Activated CD8-positive, alpha-beta memory T cell treated with anti-CD3 and anti-CD28 coated beads, Interleukin-2, amount 50 U/mL, for 1 hour (primary cell): Measurements from ENCODE around the gene SNX8.

Source experiments
- DNase-seq: peaks from one replicate; pipeline ENCODE4 v3.0.0-alpha.2; 2020; ENCODE audit errors: extremely low read depth

The SNX8 gene

DNA sequence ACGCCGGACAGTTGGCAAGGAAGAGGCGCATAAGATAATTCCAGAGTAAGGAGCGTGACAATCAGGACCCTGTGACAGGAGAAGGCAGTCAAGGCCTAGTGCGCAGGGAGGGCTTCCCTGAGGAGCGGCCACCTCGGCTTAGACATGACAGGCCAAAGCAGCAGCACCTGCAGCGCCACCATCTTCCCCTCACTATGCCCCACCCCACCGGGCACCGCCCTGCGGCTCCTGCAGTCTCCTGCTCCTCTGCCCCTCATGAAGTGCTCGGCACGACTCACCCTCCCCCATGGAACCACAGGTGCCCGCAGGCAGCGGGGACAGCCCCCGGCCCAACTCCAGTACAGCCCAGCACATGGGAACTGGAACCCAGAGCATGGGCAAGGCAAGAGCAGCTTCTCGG, 93.3 kb downstream of the SNX8 start:
- no peak for DNase-seq

DNA sequence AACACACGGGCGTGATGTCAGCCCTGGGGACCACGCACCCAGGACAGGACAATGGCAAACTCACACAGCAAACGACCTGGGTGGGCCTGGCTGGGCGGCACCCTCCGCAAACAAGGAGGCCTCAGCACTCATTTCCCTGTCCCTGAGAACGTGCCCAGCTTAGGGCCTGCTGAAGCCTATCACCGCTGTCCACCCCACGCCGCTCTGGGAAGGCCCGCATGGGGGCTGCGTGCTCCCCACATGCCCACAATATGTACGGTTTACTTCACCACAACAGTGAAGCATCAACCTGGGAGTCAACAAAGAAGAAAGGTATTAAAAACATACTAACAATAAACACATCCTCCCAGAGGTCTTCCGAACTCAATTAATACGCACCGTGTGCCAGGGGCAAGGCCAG, 93.7 kb downstream of the SNX8 start:
- DNase-seq = no peak

DNA sequence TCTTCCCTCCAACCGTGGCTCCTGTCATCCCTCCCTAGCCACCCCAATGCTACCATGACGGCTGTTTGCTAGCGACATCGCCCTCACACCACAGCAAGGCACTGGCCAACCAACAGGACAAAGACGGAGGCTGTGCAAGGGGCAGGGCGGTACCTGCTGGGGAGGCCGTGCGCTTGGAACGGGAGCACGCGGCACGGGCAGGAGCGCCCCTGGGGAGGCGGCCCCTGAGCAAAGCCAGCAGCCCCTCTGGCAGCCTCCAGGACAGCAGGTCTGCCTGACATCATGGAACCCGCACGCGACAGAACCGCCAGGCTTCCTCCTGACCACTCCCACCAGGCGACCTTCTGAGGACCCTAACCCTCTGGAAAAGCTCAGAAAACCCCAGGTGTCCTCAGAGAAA, 94.2 kb downstream of the SNX8 start:
- DNase-seq = no peak

DNA sequence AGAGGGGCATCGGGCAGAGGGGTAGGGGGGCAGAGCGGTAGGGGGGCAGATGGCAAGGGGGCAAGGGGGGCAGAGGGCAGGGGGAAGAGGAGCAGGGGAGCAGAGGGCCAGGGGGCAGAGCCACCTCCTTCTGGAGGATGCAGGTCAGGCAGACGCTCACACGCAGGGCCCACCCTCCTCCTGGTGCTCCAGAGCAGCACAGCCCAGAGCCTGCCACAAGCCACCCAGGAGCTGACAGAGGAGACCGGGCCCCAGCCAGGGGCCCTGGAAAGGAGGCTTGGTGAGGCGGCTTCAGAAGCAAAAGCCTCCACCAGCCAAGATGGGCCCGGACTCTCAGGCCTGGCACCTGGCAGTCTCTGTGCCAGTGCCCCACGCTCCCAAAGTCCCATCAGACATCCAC, 94.6 kb downstream of the SNX8 start:
- DNase-seq = no peak

DNA sequence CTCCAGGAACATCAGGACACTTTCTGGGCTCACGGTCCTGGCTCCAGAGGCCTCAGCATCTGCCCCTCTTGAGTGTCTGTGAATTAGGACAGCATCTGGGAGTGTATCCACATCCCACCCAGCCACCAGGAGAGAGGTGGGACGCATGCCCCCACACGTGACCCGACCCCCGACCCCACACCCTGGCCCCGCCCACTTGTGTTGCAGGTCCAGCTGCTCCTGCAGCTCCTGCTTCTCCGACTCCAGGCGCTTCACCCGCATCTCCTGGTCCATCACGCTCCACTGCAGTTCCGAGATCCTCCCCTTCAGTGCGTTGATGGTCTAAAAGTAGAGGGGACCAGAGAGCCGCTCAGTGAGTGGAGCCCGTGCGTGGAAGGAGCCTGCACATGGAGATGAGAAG, 95.1 kb downstream of the SNX8 start:
- DNase-seq = no peak

DNA sequence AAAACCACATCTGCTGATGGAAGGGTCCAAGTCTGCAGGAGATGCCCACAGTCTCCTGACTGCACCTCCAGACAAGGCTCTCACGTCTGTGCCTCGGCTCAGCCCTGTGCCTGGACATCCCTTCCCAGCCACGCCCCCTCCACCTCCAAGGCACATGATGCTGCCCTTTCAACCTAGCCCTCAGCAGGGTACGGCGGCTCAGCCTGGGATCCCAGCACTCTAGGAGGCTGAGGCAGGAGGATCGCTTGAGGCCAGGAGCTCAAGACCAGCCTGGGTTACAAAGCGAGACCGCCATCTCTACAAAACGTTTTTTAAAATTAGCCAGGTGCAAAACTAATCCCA, 95.8 kb downstream of the SNX8 start:
- no peak for DNase-seq

DNA sequence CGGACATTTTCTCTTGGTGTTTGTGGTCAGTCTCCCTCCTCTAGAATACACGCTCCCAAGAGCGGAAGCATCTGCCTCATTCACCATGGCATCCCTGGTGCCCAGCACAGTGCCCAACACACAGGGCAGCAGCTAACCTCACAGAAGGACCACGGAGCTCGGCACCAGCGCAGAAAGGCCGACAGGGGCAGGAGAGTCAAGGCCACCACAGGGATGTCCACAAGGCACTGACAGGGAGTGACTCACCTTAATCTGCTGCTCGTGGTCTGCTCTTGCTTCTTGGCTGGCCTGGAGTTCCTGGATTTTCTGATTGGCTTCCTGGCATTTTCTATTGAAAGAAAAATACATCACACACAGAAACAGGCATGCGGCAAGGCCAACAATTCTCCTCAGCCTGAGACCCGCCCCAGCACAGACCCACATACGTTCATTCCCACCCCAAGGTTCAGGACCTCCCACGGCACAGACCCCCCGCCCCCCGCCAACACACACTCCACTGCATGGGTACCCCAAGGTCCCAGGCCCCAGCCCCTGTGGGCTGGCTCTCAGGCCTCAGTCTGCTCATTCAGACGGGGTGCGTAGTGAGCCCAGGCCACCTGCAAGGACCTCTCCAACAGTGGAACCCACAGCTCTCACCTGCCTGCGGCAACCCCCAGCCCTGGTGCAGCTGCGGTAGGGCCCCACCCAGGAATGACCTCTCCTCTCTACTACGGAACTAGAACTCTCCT, 96.4 kb downstream of the SNX8 start:
- DNase-seq = no peak

DNA sequence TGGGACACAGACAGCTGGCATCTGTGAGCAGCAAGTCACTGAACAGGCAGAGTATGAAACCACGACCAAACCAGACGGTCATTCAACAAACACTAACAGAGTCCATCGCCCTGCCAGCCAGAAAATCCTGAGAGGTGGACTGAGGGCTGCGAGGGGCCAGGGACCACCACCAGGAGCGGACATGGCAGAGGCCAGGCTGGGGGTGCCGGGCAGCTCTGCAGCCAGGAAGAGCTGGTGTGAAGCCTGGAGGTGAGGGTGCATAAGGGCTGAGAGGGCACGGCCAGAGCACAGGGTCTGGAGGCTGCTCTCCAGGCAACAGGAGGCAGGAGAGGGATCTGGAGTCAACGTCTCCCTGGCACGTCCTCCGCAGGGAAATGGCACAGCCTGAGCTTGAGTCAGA, 97.0 kb downstream of the SNX8 start:
- no peak for DNase-seq

DNA sequence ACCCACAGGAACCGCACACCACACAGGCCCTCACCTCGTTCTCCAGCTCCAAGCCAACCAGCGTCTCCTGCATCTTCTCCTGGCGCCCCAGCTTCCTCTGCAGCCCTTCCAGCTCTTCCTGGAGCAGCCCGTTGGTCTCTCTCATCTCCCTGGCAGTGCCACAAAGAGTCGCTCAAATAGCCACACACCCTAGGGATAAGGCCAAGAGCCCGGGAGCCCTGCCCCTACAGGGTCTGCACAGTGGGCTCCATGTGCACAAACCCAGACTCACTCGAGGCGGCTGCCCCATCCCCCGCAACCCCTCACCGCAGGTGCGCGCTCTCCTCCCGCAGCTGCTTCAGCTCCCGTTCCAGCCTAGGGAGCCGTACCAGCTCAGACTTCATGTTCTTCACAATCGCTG, 98.4 kb downstream of the SNX8 start:
- DNase-seq = no peak

DNA sequence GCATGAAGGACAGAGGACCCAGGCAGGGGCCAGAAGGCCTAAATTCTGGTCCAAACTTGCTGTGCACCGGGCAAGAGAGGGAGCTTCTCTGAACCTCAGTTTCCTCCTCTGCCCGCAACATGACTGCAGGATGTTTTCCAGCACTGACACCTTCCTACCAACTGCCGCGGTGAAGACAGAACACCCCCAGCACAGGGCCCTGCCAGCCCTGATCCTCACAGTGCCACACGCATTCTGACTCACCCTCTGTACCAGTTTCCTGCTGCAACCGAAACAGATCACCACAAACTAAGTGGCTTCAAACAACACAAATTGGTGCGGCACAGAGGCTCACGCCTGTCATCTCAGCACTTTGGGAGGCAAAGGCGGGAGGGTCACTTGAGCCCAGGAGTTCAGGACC, 99.6 kb downstream of the SNX8 start:
- no peak for DNase-seq

DNA sequence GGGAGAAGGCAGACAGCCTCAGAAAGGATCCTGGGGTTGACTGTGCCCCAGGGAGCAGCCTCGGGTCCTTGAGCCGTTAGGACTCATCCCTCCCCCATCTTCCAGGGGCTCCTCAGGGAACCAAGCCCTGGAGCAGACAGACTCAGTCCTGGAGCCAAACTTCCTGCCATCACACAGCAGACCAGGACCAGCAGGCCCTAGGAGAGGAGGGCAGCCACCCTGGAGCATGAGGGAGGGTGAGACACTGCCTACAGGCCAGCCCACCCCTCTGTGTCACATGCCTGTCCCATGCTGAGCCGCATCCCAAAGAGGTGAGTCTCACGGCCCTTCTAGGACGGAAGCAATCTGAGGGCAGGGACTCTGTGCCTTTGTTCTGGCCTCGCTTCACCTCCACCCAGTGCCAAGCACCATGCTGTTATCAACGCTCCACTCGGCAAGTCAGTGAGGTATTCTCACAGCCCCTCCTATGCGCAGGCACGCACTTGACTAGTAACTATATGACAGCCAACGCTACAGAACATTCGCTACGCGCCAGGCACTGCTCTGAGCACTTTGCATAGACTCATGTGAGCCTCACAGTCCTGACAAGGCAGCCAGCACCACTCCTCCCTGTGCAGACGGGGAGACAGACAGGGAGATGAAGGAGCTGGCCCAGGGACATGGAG, 100.6 kb downstream of the SNX8 start:
- DNase-seq = no peak

DNA sequence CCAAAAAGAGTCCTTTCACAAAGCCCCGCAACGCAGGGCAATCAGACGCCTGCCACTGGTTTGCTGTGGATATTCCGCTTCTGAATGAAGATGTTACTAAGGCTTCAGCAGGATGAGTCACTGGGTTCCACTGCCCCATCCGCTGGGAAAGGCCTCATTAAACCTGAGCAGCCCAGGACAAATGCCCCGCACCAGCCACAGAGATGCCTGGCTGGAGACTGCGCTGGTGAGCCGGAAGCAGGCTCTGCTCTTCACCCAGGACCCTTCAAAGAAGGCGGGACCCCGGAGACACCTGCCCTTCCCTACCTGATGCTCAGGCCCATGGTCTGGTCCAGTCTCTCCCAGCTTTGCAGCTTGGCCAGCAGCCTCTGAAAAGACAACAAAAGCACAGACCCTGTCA, 101.3 kb downstream of the SNX8 start:
- no peak for DNase-seq

DNA sequence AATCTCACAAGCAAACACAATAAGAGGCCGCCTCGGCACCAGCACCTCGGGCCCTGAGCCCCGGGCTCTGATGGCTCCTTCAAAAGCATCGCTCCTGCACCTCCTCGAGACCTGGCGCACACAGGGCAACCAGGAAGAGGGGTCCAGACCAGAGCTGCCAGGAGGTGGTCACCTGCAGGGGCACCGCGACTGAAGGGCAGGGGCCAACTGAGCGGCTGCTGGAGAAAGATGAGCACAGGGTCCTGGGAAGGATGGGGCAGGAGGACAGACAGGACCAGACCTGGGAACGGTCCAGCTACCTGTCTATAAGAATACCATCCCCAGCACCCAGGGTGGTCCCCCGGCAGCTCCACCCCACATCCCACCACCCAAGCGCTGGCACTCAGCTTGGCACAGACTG, 102.3 kb downstream of the SNX8 start:
- DNase-seq = no peak

DNA sequence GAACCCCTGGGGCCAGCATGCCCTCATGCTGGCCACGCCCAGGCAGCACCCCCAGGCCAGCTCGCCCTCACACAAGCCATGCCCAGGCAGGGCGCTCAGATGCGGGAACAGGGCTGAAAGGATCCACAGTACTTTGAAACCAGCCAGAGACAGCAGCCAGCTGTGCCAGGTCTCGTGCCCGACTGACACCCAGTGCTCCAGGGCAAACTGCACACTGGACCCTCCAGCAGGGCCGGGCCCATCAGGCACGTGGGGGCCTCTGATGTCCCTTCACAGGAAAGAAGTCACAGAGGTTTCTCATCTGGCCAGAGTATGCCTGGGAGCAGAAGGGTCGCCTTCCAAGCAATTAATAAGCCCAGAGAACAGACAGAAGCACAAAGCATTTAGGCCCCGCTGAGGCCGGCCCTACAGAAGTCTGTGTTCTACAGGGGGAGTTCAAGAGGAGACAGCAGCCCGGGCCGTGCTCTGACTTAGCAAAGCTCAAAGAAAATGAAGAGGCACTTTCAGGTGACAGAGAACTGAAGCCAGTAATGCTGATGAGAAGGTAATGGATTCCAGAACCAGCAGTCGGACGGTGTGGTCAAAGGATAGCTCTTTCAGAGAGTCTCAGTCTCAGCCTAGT, 102.9 kb downstream of the SNX8 start:
- DNase-seq = no peak

DNA sequence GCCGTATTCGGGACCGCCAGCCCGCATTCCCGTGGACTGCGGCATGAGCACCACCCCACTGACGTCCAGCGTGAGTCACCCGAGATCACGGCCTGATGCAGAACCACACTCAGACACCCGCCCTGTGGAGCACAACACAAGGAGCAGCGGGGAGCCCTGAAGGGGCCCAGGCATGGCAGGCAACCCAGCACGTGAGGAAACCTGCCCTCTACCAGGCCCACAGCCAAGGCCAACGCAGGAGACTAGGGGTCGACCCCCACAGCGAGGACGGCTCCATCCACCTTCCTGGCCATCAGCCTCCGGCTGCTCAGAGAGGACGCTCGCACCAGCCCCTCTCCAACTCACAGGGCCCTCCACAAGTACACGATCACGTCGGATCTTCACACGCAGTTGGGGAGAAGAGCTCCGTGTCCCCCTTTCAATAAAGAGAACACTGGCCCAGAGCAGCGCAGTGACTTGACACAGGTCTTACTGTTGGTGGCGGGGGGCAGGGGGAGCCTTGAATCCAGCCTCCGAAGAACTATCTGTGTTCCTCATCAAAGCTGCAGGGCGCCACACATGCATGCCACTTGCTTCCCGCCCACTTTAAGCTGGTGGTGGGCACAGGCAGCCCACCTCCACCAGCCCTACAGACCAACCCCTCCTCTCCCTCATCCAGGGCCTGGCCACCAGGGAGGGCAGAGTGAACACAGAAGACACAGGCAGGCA, 103.5 kb downstream of the SNX8 start:
- DNase-seq = no peak

DNA sequence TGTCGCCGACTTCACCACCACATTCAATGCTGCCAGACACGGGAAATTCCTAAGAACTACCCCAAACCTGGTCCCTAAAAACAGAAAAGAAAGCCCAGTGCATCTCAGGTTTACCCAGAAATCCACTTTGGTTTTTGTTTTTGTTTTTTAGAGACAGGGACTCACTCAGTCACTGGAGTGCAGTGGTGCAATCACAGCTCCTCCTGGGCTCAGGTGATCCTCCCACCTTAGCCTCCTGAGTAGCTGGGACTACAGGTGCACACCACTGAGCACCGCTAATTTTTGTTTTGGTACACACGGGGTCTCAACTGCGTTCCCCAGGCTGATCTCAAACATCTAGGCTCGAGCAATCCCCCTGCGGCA, 104.3 kb downstream of the SNX8 start:
- DNase-seq = no peak

DNA sequence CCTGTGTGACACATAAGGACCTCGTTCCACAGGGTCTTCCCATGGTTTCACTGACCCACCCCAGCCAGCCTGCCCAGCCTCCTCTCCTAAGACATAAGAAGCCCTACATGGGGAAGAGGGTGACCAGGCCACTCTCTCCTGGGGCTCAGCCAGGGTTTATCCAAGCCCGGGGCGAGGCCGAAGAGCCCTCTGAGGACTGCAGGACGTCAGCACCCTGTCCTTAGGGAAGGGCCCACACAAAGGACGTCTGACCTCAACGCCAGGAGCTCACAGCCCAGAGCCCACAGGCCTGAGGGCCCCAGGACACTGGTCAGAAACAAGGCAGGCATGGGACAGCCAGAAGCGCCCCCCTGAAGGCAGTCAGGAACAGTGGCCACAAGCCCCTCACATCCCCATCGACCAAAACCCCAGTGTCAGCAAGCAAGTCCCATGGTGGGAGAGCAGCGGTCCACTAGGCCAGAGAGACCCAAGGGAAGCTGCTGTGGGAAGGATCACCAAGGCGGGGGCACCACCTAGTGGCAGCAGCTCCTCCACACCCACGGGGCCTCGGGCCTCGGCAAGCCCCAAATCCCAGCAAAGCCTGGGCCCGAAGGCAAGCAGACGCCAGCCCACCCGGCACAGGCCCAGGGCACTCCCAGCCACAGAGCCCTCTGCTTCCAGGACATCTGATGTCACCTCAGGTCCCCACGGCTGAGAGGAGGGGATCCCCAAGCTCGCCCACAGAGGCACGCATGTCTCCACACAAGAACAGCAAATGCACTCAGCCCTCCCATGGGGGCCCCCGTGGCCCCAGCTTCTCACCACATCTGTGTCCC, 104.9 kb downstream of the SNX8 start:
- no peak for DNase-seq

DNA sequence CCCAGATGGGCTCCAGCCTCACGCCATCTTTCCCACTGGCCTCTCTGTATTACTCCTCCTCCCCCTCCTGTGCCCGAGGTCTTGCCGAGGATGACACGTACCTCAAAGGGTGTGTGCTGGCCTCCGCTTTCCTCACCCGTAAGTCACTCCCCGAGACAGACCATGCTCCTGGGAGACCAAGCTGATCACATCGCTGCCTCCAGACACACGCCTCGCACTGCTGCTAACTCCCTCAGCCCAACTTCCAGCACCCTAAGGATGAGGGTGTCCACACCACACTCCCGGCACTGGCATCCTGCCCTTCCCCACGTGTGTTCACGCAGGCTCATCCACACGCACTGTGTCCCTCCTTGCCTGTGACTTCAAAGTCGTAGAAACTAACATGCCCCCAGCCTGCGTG, 105.5 kb downstream of the SNX8 start:
- no peak for DNase-seq

DNA sequence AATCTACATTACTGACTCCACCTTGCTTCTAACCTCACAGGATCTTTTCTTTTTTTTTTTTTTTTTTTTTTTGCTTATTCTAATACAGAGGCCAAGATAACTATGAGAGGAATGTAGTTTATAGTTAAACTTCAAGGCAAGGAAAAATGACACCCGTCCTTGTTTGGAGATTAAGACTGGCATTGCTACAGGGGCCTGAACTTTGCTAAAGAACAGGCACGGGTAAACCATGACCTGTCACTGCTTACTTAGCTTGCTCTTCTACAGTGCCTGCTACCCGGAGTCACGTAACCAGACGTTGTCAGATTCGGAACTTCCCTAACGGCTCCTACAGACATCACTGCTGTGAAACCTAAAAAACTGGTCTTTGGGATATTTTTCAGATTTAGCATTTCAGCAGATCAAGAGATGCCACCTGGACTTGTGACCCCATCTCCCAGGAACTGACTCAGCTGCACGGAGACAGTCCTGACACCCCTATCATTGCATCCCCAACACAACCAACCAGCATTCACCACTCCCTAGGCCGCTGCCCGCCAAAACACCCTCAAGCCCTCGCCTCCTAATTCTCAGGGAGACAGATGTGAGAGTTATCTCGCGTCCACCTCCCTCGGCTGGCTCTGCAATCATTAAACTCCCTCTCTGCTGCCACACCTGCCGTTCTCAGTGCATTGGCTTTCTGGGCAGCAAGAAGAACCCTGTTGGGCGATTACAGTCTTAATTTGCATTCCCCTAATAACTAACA, 109.0 kb downstream of the SNX8 start:
- DNase-seq = no peak

DNA sequence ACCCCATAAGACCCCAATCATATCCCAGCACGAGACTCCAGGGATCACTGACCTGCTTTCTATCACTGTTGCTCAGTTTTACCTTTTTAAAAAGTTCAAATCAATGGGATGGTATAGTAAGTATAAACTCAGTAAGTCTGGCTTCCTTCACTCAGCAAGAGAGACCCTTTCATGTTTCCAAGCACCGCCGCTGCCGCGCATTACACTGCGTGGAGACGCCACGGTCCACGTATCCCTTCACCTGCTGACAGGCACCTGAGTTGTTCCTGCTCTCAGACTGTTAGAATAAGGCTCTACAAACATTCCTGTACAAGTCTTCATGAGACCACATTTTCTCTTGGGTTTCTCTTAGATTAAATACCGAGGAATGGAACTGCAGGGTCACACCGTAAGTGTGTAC, 109.8 kb downstream of the SNX8 start:
- DNase-seq = no peak

DNA sequence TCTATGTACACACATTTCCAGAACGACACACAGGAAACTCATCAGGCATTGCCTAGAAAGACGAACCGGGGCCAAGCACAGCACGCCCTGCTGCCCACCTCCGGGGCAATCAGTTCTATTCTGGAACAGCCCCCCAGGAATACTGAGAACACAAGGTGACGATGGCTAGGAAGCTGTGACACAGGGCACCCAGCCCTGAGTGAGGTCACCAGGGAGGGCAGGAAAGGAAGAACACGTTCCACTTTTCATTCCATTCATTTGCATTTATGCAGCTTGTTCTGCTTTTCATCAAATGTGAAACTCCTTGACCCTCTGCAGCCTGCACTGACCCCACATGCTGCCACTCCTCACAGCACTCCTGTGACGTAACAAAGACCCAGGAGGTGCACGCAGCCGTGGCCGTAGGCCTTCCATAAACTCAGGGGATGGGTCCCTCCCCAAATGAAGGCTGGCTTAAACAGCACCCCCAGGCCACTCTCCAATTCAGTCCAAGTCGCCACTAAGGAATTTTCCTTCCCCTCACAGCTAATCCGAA, 110.4 kb downstream of the SNX8 start:
- DNase-seq = no peak
